GM12878 (cell line): ENCODE measurements around the gene ZNF107. TPM values are rescaled to one million over a fixed set of nuclear protein-coding genes. Genes with fewer than 3 reads are reported as not detected.

Experiments used
- ATAC-seq: fragments of 200-7000 bp; cut with Tn5 transposase; 3 replicates; pipeline ENCODE4 v1.9.1; 2020; ENCODE audit warnings: mild to moderate bottlenecking, moderate library complexity
- BruUV-seq: library from RNA; stranded (reverse); fragments of 400-500 nt; replicated peaks from 2 replicates; lab custom pipeline; 2021; lab: Mats Ljungman, UMichigan
- CTCF ChIA-PET: fragments of 300-600 bp; sonication (Branson Sonifier 250); formaldehyde crosslinking; extraction: SDS; loops from one replicate; lab custom pipeline; 2021; ENCODE audit warnings: inconsistent platforms; lab: Yijun Ruan, JAX
- POLR2A ChIA-PET: fragments of 350-600 bp; formaldehyde crosslinking; extraction: SDS; loops from one replicate; lab custom pipeline; 2021; ENCODE audit warnings: inconsistent platforms; lab: Charles Lee
- RAD21 ChIA-PET: fragments of 300-600 bp; sonication (Branson Sonifier 250); formaldehyde crosslinking; loops from one replicate; lab custom pipeline; 2023; ENCODE audit warnings: antibody characterized with exemption; ENCODE audit not compliant: unreplicated experiment; lab: Charles Lee
- SMC1A ChIA-PET: fragments of 300-600 bp; sonication (Branson Sonifier 250); formaldehyde crosslinking; loops from one replicate; lab custom pipeline; 2023; ENCODE audit not compliant: unreplicated experiment, uncharacterized antibody; lab: Charles Lee
- DNase-seq: peaks from one replicate; pipeline ENCODE4 v3.0.0-alpha.2; 2011; ENCODE audit warnings: low read depth, low spot score
- FAIRE-seq: peaks from 3 replicates; lab custom pipeline; 2011; peaks lifted over from hg19 to GRCh38; lab: Jason Lieb, UNC
- H2AFZ ChIP-seq: 2 replicates; pipeline ENCODE4 v1.6.0; 2011; ENCODE audit warnings: low read depth, low read length, control low read depth; ENCODE audit not compliant: control insufficient read depth
- H3K27ac ChIP-seq: 2 replicates; pipeline ENCODE4 v1.5.1; 2011; ENCODE audit warnings: control low read depth; ENCODE audit not compliant: control insufficient read depth, insufficient read depth
- H3K27me3 ChIP-seq, 2 experiments: replicated peaks in 1 of 2; 2 replicates each; pipeline versions ENCODE4 v1.6.0 to v1.6.1; 2011; ENCODE audit warnings: low read length in 1 of 2; ENCODE audit not compliant: control insufficient read depth in 2 of 2, insufficient read depth in 2 of 2
- H3K36me3 ChIP-seq, 2 experiments: 2 replicates each; pipeline ENCODE4 v1.5.1; 2011; ENCODE audit warnings: low read length in 1 of 2; ENCODE audit not compliant: control insufficient read depth in 2 of 2, insufficient read depth in 2 of 2
- H3K4me1 ChIP-seq: 2 replicates; pipeline ENCODE4 v1.6.1; 2011; ENCODE audit warnings: mild to moderate bottlenecking, low read length, moderate library complexity, mixed read lengths; ENCODE audit not compliant: control insufficient read depth, insufficient read depth
- H3K4me2 ChIP-seq: 2 replicates; pipeline ENCODE4 v1.6.0; 2011; ENCODE audit warnings: control low read depth; ENCODE audit not compliant: control insufficient read depth, insufficient read depth
- H3K4me3 ChIP-seq: fragments of 200-600 bp; sonication (generic); 2 replicates; pipeline ENCODE4 v1.5.1; 2016
- H3K79me2 ChIP-seq: 2 replicates; pipeline ENCODE4 v1.6.0; 2011; ENCODE audit warnings: low read length; ENCODE audit not compliant: control insufficient read depth, insufficient read depth
- H3K9ac ChIP-seq: 2 replicates; pipeline ENCODE4 v1.8.0; 2011; ENCODE audit warnings: low read length, control low read depth, mixed read lengths; ENCODE audit not compliant: control insufficient read depth, insufficient read depth
- H3K9me3 ChIP-seq: replicated peaks from 3 replicates; pipeline ENCODE4 v1.5.1; 2011; ENCODE audit warnings: mild to moderate bottlenecking, low read length; ENCODE audit not compliant: control insufficient read depth, insufficient read depth
- H4K20me1 ChIP-seq: 2 replicates; pipeline ENCODE4 v1.6.0; 2011; ENCODE audit not compliant: control insufficient read depth, insufficient read depth
- CEBPB ChIP-seq, 2 experiments: fragments of 150-350 bp in 1 of 2; IDR thresholded peaks; 2 replicates each; pipeline ENCODE4 v1.6.1; 2012 to 2014; ENCODE audit warnings: low read depth in 2 of 2, low read length in 2 of 2, borderline replicate concordance in 1 of 2, inconsistent platforms in 1 of 2
- EZH2 ChIP-seq: IDR thresholded peaks from 2 replicates; pipeline ENCODE4 v1.6.1; 2012; ENCODE audit warnings: low read depth, mild to moderate bottlenecking, control low read depth, inconsistent platforms, low read length, borderline replicate concordance; ENCODE audit not compliant: control insufficient read depth
- IKZF1 ChIP-seq: fragments of 450-650 bp; conservative IDR thresholded peaks from 2 replicates; pipeline ENCODE4 v1.6.1; 2017; ENCODE audit warnings: antibody characterized with exemption, mild to moderate bottlenecking
- MLLT1 ChIP-seq: fragments of 450-650 bp; IDR thresholded peaks from 2 replicates; pipeline ENCODE4 v1.6.1; 2016; ENCODE audit warnings: mild to moderate bottlenecking
- NFIC ChIP-seq: IDR thresholded peaks from 2 replicates; pipeline ENCODE4 v1.6.1; 2012; ENCODE audit warnings: low read depth, mild to moderate bottlenecking, inconsistent platforms, low read length, moderate library complexity
- POLR2AphosphoS5 ChIP-seq: IDR thresholded peaks from 2 replicates; pipeline ENCODE4 v1.6.1; 2011; ENCODE audit warnings: mild to moderate bottlenecking, low read length, inconsistent platforms
- RELB ChIP-seq: fragments of 450-650 bp; IDR thresholded peaks from 2 replicates; pipeline ENCODE4 v1.6.1; 2017; ENCODE audit warnings: low read depth, mild to moderate bottlenecking, moderate library complexity
- REST ChIP-seq: IDR thresholded peaks from 2 replicates; pipeline ENCODE4 v1.6.1; 2012; ENCODE audit warnings: mild to moderate bottlenecking, low read depth, low read length
- RUNX3 ChIP-seq: IDR thresholded peaks from 2 replicates; pipeline ENCODE4 v1.6.1; 2012; ENCODE audit warnings: low read length, inconsistent platforms
- STAT3 ChIP-seq: IDR thresholded peaks from 2 replicates; pipeline ENCODE4 v1.6.1; 2011; ENCODE audit warnings: low read depth, low read length, improper control_type of control experiment
- ZBTB40 ChIP-seq: fragments of 450-650 bp; IDR thresholded peaks from 2 replicates; pipeline ENCODE4 v1.6.1; 2016; ENCODE audit warnings: mild to moderate bottlenecking, moderate library complexity, borderline replicate concordance
- WGBS: methylation state at CpG from one replicate; pipeline ENCODE4 v1.1.6; 2016; ENCODE audit warnings: low lambda C conversion rate; ENCODE audit not compliant: insufficient replicate concordance, insufficient coverage; ENCODE audit errors: missing lambda C conversion rate; 5-methylcytosine and 5-hydroxymethylcytosine counted together
- in situ Hi-C: fragments of 300-500 bp; cut with MboI; formaldehyde crosslinking; loops from 9 replicates; pipeline ENCODE4 v1.14.3; 2018; ENCODE audit warnings: mixed read lengths
- intact Hi-C: fragments of 100-400 bp; cut with micrococcal nuclease; formaldehyde crosslinking; loops from one replicate; pipeline ENCODE4 v1.14.2; 2022; ENCODE audit not compliant: unreplicated experiment
- polyA plus RNA-seq, 11 experiments: library from polyadenylated mRNA; depleted of rRNA in 4 of 11; unstranded in 6 of 11; stranded (reverse) in 5 of 11; fragments of >200 nt; fragmentation: Nextera tagmentation in 4 of 11; fragmentation: Illumina TruSeq in 1 of 11; extraction: Ambion mirVana in 4 of 11; extraction: Trizol in 1 of 11; gene quantifications; 1 replicate in 1 of 11; 2 replicates in 10 of 11; pipeline versions ENCODE4 v1.2.1 to v1.2.3, GENCODE V29; 2011 to 2016; ENCODE audit warnings: inconsistent platforms in 2 of 11, missing spikeins in 2 of 11, low read depth in 1 of 11
- total RNA-seq, 4 experiments: library from RNA; depleted of rRNA in 3 of 4; stranded (reverse); fragments of >200 nt in 3 of 4; fragmentation: Illumina TruSeq in 1 of 4; extraction: Trizol in 1 of 4; gene quantifications; 2 replicates each; pipeline versions ENCODE4 v1.2.1 to v1.2.3, GENCODE V29; 2013 to 2021

Gene ZNF107
- total and polyA plus RNA-seq, 10 of the 15 experiments (the other 5 are each of a cell fraction or from before 2014, with no cell fraction given): 3.2 to 23.3 (median 13.7) TPM

GRCh38 chr7:64686493-64687184, 20.7 kb downstream of the ZNF107 start:
- CTCF ChIA-PET: no interaction called here
- SMC1A ChIA-PET: interaction anchor here (0.9 to 3.3 kb wide), 2 partner anchors 12 to 16 kb away, joined by 3 to 11 read pairs; no protein-coding TSS in a partner anchor
- H3K4me1 ChIP-seq: peaks cover 11% of the 10 kb centered on the region
- H3K36me3 ChIP-seq: peaks cover 32 to 67% of the 10 kb centered on the region in 2 experiments
- FAIRE-seq (no peak), ATAC-seq (peak; percentile 59), DNase-seq (no peak)
- BruUV-seq: TSS peak; percentile 13
- whole genome bisulfite sequencing: 31% methylated on average over 10 of the region's 10 CpGs
- H3K4me3 ChIP-seq: no peak overlapping the region
- no peak overlapping the region for H2AFZ ChIP-seq
- RAD21 ChIA-PET: interaction anchor here (1.1 kb wide), 1 partner anchor 21 kb away, joined by 3 read pairs; the partner anchor contains the start of gene ZNF107
- H3K27me3 ChIP-seq: no peaks in the 10 kb centered on the region
- POLR2A ChIA-PET: no interaction called here
- H3K9me3 ChIP-seq: peaks cover 68% of the 10 kb centered on the region
- no peak overlapping the region for H3K27ac ChIP-seq
- in situ Hi-C loops: loop anchor here (10.0 to 25.0 kb wide), 2 partner anchors 132 to 701 kb away; no protein-coding TSS in a partner anchor
- H4K20me1 ChIP-seq: no peaks in the 10 kb centered on the region
- intact Hi-C loops: no loop called here
- no peak overlapping the region for H3K9ac ChIP-seq
- H3K79me2 ChIP-seq: peaks cover 2% of the 10 kb centered on the region
- no peak overlapping the region for H3K4me2 ChIP-seq
- no peak for TF ChIP-seq STAT3
- TF ChIP-seq MLLT1: no peak
- TF ChIP-seq EZH2: no peak
- TF ChIP-seq RUNX3: peak; percentile 85
- no peak for TF ChIP-seq CEBPB (IDR thresholded peaks at IDR 0.05; ENCODE audit: borderline replicate concordance in 1 of 2, low read depth in 2 of 2, low read length in 2 of 2)
- no peak for TF ChIP-seq ZBTB40
- TF ChIP-seq REST: no peak
- peak; percentile 33; the same call in 1 of the 2 replicates for TF ChIP-seq RELB
- TF ChIP-seq POLR2AphosphoS5: no peak; the same call in 1 of the 2 replicates
- TF ChIP-seq NFIC: 0 out of 2 replicates have a peak, but pooled peaks have one; percentile 23
- peak; percentile 56; the same call in 1 of the 2 replicates for TF ChIP-seq IKZF1
